Measurements from ENCODE around the gene MYL5.
"Not testable (repeated sequence)": the region's sequence is repeated elsewhere in the genome, so short reads cannot be mapped to it uniquely, and the experiment has no call there.

Gene MYL5

DNA sequence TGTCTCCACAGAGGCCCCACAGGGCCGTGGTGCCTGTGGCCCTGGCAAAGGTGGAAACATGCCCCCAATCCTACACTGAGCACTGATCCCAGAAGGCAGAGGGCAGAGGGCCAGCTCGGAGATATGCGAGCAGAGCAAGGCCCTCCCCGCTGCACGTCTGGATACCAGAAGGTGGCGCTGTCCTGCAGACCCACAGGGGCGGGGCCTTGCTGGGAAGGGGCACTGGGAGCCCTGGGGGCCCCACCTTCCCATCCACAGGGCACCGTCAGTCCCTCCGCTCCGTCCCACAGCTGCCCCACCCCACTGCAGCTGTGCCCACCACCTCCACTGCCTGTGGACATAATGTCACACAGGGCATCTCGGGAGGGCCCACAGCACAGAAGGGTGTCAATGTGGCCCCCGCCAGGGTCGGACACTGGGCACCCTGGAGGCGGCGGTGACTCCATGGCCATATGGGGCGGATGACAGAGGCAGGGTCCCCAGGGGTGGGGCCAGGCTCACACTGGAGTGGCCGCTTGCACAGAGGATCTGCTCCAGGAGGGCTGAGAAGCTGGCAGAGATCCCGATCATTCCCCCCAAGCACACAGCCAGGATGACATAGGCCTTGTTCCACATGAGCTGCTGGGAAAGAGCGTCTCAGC is 9.8 kb downstream of the MYL5 start:
- FAIRE-seq (no peak), DNase-seq (ENCODE audit: insufficient read length, low spot score) (no peak)

GRCh38 chr4:684623-685327 is 10.4 kb downstream of the MYL5 start:
- FAIRE-seq (no peak), DNase-seq (ENCODE audit: insufficient read length, low spot score) (no peak)

DNA sequence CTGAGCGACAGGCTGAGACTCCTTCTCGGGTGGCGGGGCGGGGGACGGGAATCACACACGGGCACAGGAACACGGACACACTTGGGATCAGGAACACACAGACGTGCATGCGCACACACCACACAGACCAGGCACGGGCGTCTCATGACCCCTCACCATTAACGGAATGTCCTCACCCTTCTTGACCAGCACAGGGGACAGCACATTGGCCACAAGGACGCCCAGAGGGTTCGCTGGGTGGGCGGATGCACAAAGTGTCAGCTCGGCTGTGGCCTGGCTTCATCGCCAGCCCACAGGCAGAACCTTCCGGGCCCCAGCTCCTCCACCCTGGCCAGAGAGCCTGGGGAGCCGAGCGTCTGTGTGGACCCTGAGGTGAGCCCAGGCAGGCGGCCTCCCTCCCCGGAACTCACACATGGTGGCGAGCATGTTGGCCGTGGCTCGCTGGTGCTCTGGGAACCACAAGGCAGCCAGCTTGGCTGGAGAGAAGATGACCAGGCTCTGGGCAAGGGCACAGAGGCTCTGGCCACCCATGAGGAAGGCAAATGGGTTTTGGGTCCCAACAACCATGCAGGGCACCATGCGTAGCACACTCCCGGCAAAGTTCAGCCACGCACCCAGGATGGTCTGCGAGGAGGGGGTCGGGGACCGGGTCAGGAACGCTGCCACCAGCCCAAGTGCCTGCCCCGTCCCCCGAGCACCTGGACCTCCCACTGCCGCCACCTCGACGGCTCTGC is 11.5 kb downstream of the MYL5 start:
- no peak for FAIRE-seq
- DNase-seq (ENCODE audit: insufficient read length, low spot score) = no peak

GRCh38 chr4:686413-687040 is 12.2 kb downstream of the MYL5 start:
- no peak for DNase-seq (ENCODE audit: insufficient read length, low spot score)

GRCh38 chr4:687048-687970 is 13.0 kb downstream of the MYL5 start:
- no peak for FAIRE-seq
- DNase-seq (ENCODE audit: insufficient read length, low spot score) = no peak

More at GRCh38 chr4:686413-687040, 12.2 kb downstream of the MYL5 start:
- no peak for FAIRE-seq

DNA sequence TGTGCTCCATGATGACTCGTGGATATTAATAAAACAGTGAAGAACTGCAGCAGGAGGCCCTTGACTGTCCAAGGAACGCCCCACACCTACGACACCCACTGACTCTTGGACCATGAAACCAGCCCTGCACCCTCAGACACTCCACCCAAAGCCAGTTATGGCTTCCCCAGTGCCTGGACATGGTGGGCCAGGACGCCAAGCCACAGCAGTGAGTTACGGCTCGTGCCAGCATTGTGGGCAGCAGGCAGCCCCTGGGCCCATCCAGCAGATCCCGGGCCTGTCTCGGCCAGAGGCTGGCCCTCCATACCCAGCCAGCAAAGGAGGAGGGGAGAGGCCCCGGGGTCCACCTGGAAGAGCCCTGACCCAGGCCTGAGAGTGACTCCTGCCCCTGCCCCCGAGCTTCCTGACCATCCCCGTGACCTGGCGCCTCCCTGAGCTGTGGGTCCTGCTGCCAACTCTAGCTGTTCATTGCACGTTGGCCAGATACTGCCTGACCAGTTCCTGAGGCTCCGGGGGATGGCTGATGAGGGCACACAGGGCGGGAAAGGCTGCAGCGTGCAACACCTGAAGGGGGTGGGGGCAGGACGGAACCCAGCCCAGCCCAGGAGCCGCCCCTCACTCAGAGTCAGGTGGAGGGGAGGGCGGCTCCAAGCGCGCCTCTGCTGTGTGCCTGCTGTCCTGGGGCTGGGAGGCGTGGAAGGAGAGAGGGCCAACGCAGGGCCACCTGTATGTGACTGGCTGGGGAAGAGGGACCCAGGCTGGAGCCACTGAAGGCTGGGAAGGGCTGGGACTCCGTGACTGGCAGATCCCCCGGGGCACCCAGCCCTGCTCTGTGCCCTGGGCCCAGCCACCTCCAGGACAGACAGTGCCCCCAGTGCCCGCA is 13.9 kb downstream of the MYL5 start:
- FAIRE-seq (no peak), DNase-seq (ENCODE audit: insufficient read length, low spot score) (no peak)

- peak; percentile 51 for FAIRE-seq
Measured at GRCh38 chr4:688854-689681, 14.7 kb downstream of the MYL5 start, which contains the start of gene SLC49A3. TSS of gene SLC49A3 (minus strand) at chr4:689151. CDS start at chr4:689127, 24 bp downstream.

DNA sequence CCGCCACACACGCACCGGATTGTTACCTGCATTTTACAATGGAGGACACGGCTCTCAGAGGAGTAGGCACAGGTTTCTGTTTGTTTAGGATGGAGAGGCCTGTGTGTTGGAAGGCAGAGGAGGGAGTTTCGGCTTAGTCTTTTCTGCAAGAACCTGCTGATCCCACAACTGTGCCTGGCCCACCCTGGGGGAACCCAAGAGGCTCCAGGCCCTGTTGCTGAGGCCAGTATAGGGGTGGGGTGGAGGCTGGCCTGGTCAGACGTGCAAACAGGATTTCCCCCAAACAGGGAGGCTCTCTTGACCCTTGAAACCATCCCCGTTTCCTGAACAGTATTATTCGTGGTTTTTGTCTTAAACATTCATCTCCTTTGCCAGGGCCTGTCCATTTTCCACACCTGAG is 15.4 kb downstream of the MYL5 start:
- DNase-seq (ENCODE audit: insufficient read length, low spot score) (no peak), FAIRE-seq (no peak)

More at GRCh38 chr4:688854-689681, 14.7 kb downstream of the MYL5 start, which contains the start of gene SLC49A3:
- DNase-seq (ENCODE audit: insufficient read length, low spot score) = peak; percentile 64

GRCh38 chr4:692771-693554 is 18.6 kb downstream of the MYL5 start:
- no peak for DNase-seq (ENCODE audit: insufficient read length, low spot score)
- FAIRE-seq = no peak

DNA sequence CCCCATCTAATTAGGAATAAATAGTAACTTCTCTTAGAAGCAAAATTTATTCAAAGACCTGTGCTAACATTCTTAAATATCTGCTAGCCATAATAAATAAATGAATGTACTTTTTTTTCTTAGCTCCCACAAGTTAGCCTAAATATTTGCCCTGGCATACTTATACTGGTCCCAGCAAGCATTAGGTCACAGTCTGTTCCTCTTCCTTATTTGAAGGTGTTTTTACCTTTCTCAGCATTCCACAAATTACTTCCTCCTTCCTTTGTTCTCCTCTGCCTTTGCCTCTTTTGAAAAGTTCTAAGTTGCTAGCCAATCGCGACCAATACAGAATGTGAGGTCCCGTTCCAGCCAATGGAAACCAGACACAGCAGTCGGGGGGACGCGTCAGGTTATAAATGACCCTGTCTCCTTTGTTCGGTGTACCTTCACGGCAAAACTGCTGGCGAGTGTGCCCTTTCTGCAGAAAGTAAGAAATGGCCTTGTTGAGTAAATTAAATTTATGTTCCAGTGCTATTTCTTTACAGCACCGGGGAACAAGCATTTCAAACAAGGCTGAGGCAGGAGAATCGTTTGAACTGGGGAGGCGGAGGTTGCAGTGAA is 20.1 kb downstream of the MYL5 start:
- not testable (repeated sequence) for FAIRE-seq; DNase-seq (ENCODE audit: insufficient read length, low spot score)

GRCh38 chr4:699816-700580 is 25.7 kb downstream of the MYL5 start:
- no peak for FAIRE-seq

DNA sequence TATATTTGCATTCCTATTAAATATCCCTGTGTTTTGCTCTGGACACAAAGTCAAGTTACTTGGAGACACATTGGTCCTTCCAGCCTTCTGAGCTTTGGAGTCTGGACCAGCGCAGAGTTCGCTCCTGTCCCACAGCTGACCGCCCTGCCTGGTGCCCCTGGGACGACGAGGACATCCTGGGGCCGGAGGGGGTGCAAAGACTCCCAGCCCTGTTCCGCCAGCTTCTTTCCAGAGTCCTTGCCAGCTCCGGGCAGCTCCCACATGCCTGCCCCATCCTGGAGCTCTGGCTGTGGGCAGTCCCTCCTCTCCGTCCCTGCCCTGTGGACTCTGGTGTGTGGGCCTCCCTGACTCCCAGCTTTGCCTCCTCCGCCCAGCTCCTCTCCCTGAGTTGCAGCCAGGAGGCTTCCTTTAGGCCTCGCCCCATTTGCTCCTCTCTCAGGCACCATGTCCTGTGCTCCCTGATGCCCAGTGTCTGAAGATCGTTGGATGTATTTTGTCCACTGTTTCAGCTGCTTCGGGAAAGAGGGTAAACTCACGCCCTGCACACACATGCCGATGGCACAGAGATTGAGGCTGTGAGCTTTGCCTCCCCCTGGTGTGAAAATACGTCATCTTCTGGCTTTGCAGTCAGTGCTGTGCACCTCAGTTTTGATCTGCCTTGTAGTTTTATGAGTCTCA is 26.4 kb downstream of the MYL5 start:
- FAIRE-seq (no peak), DNase-seq (ENCODE audit: insufficient read length, low spot score) (no peak)

More at GRCh38 chr4:699816-700580, 25.7 kb downstream of the MYL5 start:
- DNase-seq (ENCODE audit: insufficient read length, low spot score) = no peak

DNA sequence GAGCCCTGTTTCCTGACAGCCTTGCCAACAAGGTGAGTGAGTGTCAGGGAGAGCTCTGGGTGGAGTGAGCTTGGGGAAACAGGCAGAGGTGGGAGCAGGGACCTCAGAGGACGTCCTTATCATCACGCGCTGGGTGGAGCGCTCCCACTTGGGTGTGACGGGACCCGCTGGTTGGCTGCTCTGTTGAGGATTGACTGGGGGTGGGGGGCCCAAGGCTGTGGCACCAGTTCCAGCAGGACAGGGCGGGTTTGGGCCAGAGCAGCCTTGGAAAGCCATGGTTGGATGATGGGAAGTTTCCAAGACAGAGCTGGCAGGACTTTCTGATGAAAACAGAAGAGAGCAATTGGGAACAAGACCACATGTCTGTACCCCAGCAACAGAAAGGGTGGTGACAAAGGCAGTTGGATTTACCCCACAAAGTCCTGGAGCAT is 28.3 kb downstream of the MYL5 start:
- no peak for FAIRE-seq
- no peak for DNase-seq (ENCODE audit: insufficient read length, low spot score)

GRCh38 chr4:703336-704197 is 29.2 kb downstream of the MYL5 start:
- DNase-seq (ENCODE audit: insufficient read length, low spot score) (no peak), FAIRE-seq (no peak)

Measured in GM19239 (cell line).